Muscle of back (tissue), 13 donors: Measurements from ENCODE around the gene PIF1. TPM values are rescaled to one million over a fixed set of nuclear protein-coding genes. Genes with fewer than 3 reads are reported as not detected.

Experiments
- DNase-seq, 3 donors: peaks; one replicate each; pipeline versions ENCODE4 v3.0.0 to v3.0.0-alpha.2; 2013
- long read RNA-seq, 9 donors: transcript quantifications; one replicate each; lab custom pipeline, GENCODE V29; 2026
- polyA plus RNA-seq, 10 donors: library from polyadenylated mRNA; unstranded; fragments of 120-200 nt; gene quantifications; one replicate each; pipeline ENCODE4 v1.2.1, GENCODE V29; 2013; ENCODE audit not compliant: insufficient read length in 10 of 10

The PIF1 gene, protein sequence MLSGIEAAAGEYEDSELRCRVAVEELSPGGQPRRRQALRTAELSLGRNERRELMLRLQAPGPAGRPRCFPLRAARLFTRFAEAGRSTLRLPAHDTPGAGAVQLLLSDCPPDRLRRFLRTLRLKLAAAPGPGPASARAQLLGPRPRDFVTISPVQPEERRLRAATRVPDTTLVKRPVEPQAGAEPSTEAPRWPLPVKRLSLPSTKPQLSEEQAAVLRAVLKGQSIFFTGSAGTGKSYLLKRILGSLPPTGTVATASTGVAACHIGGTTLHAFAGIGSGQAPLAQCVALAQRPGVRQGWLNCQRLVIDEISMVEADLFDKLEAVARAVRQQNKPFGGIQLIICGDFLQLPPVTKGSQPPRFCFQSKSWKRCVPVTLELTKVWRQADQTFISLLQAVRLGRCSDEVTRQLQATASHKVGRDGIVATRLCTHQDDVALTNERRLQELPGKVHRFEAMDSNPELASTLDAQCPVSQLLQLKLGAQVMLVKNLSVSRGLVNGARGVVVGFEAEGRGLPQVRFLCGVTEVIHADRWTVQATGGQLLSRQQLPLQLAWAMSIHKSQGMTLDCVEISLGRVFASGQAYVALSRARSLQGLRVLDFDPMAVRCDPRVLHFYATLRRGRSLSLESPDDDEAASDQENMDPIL
- 10 to 100 TPM in 1 of 10 donors, 1 to 10 TPM in 9; 3.6 to 11.0 (median 6.1) TPM for polyA plus RNA-seq
- long read RNA-seq, donor 1 = 0 reads
- long read RNA-seq, donor 2 = 0 reads
- long read RNA-seq, donor 3 = 0 reads
- long read RNA-seq, donor 4 = 0 reads
- long read RNA-seq, donor 5 = 0 reads
- long read RNA-seq, donor 6 = 0 reads
- long read RNA-seq, donor 7, partial matches to known transcripts = 0 of 1 reads
- long read RNA-seq, donor 7, other reads (novel, unspliced or antisense) = 0 of 1 reads
- long read RNA-seq, donor 8 = 0 reads
- long read RNA-seq, donor 9 = 0 reads

DNA sequence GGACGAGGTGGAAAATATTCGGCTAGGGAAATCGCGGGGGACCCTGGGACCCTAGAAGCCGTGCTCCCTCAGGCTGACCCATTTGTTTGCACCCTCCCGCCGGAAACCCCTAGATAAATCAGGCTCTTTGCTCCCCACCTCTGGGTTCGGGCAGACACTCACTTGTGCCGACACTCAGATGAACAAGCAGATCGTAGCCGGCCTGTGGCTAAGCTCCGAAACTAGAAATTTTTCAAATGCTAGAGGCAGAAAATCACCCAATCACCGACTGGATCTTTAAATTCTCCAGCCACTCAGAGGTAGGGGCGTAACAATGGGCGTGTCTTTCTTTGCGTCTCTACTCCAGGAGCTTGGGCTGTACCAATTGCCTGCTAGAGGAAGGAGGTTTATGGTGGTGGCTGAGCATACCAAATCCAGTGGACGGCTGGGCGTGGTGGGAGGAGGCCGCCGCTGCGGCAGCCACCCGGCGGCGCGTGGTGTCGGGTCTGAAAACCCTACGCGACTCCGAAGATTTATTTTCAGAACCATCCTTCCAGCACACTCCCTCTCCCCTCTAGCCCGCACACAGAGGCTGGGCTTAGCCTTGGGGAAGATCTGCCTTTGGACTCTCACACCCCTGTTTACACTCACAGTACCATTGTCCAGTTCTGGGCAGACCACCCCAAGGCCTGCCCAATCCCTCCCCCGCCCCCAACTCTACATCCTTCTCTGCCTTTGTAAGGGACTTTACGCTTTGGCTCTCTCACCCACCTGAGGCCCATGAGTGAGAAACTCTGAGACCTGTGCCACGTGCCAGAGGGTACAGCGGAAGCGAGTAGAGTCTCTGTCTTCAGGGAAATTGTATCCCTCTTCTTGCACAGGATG, at the start of gene PIF1:
PIF1 (minus strand) TSS at position 217 of the 864 bp plus-strand sequence. CDS start 1,312 bp downstream, outside the sequence.
- peak; percentile 96 to 99 (median 99) for DNase-seq

DNA sequence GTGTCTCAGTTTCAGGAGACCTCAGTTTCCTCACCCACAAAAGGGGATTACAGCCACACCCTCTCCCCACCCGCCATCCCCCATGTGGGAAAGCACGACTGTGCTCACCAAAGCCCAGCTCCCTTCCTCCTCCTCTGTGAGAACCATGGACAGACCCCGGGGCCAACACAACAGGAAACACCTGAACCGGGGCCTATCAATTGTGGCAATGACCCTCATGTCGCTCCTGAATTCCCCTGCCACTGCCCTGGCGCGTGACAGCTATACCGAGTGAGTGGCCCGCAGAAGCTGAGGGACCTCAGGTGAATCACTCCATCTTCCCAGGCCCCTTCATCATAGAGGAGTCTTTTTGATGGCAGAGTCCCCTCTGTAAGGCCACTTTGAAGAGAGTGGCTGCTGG, 44.9 kb upstream of the PIF1 start:
- no peak for DNase-seq

DNA sequence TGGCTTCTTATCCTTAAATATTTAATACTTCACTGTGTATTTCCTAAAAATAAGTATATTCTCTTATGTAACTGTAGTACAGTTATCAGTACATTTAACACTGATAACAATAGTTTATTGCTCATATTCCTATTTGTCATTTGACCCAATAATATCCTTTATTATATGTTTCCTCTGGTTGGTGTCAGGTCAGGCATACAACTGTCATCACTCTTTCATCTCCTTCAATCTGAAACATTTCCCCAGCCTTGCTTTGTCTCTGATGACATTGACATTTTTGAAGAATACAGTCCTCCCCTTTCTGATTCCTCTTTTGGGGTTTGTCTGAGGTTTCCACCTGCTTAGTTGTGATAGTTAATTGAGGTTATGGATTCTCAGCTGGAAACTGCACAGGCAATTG, 44.1 kb upstream of the PIF1 start:
- DNase-seq = no peak

DNA sequence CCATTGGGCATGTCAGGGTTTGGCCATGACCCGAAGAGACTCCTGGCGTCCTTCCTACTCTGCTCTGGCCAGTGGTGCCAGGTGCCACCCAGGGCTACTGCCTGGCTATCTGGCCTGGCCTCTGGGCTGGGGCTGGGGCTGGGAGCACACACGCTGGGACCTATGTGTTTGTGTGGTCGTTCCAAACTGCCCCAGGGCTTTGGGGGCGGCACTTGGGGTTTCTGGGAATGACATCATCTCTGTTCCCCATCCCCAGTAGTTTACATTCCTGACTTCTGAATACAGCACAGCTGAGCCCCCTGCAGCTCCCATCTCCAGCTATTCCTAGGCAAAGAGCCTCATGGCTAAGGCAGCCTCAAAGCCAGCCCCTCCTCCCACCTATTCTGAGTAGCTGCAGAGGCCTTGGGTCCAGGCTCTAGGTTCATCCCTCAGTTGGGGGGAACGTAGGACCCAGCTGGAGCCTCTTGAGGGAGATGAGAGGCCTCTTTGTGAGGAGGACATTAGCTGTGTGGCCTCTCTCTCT, 40.6 kb upstream of the PIF1 start:
- peak in 2 of 3 donors; percentile 32 to 76 for DNase-seq

DNA sequence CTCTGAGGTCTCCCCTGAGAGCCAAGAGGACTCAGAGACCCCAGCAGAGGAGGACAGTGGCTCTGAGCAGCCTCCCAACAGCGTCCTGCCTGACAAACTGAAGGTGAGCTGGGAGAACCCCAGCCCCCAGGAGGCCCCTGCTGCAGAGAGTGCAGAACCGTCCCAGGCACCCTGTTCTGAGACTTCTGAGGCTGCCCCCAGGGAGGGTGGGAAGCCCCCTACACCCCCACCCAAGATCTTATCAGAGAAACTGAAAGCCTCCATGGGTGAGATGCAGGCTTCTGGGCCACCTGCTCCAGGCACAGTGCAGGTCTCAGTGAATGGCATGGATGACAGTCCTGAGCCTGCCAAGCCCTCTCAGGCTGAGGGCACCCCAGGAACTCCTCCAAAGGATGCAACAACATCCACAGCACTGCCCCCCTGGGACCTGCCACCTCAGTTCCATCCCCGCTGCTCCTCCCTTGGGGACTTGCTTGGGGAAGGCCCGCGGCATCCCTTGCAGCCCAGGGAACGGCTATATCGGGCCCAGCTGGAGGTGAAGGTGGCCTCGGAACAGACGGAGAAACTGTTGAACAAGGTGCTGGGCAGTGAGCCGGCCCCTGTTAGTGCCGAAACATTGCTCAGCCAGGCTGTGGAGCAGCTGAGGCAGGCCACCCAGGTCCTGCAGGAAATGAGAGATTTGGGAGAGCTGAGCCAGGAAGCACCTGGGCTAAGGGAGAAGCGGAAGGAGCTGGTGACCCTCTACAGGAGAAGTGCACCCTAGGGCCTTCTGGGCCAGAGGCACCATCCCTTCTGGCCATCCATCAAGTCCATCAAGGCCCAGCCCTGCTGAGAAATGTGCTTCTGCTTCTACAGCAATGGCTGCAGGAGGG, 39.9 kb upstream of the PIF1 start:
- no peak for DNase-seq

DNA sequence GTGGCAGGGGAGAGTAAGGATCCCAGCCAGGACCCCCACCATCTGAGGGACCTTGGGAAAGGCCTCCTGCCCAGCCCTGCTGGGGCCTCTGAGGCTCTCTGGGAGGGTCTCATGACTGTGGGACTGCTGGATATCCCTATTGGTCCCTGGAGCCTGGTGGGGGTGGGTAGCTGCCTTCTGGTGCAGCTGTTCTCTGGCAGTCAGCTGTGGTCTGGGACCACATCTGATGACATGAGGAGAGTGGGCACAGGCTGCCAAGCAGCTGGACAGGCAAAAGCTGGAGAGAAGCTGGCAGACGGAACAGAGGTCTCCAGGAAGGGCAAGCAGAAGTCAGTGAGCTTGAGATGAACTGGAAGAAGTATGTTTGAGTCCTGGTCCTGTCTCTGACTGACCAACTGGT, 38.6 kb upstream of the PIF1 start:
- peak; percentile 57 to 77 (median 69) for DNase-seq

DNA sequence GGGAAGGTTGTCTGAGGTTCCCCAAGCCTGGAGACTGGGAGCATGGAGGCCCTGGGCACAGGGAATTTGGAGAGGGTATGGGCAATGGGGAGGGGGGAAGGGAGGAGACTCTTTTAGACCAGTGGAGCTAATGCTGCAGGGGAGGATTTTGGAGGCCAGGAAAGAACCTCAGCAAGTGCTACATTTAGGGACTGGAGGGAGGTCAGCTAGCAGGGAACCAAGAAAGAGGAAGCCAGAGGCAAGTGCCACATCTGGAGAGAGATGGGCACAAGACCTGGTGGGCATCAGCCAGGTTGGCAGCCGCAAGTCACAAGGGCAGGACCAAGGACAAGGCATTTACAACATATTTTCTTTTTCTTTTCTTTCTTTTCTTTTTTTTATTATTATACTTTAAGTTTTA, 37.0 kb upstream of the PIF1 start:
- DNase-seq = no peak

DNA sequence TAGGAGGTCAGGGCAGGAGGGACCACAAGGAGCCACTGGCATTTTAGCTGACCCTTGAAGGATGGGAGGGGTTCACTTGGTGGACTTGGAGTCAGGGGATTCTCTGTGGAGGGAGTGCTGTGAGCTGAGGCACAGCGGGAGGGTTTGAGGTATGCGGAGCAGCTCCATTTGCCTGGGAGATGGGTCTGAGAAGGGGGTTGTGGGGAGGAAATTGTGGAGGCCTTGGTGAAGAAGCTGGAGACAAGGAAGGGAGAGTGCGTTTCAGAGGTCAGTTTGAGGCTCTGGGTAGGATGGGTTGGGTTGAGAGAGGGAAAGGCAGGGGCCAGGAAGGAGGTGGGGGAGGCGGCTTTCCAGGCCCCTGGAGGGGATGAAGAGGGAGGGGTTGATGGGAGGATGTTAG, 36.5 kb upstream of the PIF1 start:
- DNase-seq = no peak

DNA sequence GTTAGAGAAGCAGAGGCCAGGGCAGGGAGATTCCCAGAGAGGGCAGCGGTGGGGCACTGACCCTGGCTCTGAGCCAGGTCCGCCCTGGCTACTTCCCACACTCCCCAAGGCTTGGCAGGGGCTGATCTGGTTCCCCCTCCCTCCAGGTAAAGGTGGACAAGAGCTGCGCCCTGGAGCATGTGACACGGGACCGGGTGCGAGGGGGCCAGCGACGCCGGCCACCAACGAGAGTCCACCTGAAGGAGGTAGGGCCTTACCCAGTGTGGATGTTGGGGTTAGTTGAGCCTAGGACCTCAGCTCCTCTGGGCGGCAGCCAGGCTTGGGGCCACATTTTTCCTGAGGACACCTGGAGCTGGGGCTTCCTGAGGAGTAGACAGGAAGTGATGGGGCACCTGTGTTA, 35.9 kb upstream of the PIF1 start:
- no peak for DNase-seq

DNA sequence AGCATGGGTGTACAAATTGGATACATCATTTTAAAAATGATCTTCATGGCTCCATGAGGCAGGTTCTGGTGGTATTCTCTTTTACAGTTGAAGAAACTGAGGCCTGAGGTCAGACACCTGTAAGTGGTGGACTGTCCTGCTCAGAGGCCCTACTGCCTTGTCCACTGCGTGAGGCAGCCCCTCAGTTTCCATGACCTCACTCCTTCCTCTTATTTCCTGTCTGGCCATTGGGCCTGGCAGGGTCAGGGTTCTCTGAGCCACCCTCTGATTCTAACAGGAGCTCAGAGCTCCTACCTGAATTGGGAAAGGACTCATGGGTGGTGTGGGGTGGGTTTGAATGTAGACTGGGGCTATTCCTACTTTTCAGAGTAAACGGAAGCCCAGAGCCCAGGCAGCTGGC, 33.8 kb upstream of the PIF1 start:
- no peak for DNase-seq

DNA sequence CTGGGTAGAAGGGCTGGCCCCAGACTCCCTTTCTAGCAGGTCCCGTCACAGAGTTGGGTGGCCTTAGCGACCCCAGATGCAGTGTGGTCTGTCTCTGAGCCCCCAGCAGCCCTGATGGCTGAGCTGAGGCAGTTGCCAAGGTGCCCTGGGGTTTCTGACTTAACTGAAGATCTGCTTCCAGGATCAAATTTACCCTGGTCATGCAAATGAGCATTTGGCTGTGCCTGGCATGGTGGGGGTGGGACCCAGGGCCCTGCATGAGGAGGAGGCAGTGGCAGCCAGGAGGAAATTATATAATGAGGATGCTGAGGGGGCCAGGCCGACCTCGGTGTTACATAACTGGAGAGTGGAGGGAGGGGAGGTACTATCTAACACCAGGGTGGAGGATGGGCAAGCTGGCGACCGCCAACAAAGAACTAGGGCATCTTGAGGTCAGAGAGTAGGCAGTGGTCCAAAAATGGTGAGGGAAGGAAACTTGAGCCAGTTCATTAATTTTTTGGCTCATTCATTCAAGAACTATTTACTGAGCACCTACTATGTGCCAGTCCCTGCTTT, 32.7 kb upstream of the PIF1 start:
- no peak for DNase-seq

DNA sequence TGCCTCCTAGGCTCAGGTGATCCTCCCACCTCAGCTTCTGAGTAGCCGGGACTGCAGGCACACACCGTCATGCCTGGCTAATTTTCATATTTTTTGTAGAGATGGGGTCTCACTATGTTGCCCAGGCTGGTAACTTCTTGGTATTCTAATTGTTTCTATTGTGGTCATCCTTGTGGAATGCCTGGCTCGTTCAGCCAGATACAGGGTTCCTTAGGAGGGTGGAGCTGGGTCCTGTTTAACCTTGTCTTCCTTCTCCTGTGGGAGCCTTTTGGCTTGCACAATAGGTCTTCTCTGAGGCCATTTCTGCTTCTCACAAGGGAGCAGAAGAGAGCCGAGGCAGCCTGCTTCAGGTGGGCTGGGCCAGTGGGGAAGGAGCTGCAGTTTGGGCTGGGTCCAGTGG, 32.0 kb upstream of the PIF1 start:
- no peak for DNase-seq

DNA sequence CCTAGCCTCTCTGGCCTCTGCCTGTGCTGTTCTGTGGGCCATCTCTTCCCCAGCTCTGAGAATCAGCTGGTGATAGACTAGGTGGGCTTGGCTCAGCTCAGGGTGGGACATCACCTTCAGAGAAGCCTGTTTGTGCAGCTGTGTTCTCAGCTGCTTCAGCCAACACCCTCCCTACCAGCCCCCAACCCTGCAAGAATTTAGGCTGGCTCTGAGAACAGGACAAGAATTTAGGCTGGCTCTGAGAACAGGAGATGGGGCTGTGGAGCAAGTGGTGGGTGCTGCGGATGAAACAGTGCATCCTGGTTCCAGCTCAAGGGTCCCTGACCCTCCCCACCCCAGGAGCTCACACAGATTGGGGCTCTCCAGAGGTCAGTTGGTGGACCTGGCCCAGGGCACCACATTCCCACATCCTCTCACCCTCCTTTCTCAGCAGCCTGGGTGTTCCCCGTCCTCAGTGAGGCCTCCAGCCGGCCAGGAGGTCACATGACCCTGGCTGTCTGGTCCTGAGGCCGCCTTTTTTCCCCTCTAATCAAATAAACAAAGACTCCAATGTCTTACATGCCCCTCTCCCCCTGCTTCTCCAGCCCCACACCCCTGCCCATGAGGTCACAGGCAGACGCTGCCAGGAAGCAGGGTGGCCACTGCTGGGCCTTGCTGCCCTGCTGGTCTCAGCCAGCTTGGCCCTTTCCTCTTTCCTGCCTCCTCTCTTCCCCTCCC, 31.1 kb upstream of the PIF1 start:
- DNase-seq = peak in 2 of 3 donors; percentile 48 to 72

DNA sequence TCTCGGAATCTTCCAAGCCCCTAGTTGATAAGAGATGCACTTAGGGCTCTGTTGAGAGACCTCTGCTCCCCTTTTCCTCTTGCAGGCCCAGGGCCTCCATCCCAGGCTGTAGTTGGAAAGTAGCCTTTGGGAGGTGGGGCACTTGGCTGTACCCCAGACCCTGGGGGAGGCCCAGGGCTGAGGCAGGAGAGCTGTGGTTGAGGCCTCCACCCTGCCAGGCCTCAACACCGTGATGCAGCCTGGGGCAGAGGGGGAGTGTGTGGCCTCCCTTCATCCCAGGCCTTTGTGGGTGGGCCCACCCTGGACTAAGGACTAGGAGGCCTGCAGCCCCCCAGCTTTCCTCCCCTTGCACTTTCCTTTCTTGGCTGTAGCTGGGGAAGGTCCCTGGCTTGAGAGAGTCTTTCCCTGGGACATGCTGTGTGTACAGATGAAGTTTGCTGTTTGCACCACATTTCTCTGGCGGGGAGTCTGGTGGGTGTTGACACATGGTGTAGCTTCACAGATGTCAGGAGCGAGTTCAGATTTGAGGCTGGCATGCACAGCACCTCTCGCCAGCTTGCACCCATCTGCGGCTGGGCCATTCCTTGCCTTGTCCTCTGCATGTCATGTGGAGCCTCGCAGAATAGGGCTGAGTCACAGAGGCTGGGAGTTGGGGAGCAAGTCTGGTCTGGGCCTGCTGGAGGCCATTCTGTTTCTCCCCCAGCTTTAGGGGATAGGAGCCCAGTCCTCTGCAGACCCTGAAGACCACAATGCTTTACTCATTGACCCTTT, 29.9 kb upstream of the PIF1 start:
- no peak for DNase-seq

DNA sequence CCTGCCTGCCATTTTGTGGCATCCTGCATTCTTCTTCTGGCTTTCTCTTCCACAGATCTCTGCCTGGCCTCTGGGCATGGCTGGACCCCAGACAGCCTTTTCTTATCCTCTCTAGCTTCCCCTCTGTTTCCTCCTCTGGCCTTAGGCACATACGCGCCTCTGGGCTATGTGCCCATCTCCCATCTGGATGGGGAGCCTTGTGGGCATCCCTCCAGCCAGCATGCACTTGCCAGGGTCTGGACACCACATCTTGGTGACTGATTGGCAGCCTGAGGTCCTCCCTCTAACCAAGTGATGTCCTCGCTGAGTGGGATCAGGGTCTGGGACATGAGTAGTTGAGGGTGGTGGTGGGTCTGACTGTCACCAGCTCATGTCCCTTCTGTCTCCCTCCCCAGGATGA, 29.1 kb upstream of the PIF1 start:
- DNase-seq = peak in 1 of 3 donors; percentile 8

DNA sequence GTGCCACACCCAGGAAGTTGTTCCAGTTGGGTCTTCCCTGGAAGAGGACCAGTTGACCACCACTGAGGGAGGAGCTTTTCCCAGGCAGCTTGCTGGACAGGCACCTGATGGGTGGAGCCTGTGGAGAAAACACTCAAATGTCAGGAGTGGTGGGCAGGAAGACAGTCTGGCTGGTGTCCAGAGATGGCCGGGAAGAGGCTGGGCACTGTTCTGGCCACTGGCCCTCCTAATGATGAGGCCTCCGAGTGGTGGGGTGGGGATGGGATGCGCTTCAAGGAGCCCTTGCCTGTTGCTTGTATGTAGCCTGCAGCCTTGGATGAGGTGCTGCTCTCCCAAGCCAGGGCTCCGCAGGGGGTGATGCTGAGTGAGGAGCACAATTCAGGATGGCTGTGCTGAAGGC, 28.6 kb upstream of the PIF1 start:
- peak in 1 of 3 donors; percentile 11 for DNase-seq

DNA sequence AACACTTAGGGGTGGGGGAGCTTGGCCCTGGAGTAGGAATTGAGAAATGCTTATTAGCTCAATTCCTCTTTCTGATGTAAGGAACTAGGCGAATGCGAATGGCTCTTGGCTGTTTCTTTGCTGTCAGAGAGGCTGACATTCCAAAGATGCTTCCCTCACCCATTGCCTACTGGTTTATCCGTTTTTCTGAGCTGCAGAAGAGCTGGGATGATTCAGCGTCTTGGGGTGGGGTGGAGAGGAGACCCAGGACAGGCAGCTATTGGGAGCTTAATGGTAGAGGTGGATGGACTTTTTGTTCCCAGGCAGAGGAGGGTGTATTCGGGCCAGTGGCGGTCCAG, 26.0 kb upstream of the PIF1 start:
- peak in 1 of 3 donors; percentile 72 for DNase-seq

DNA sequence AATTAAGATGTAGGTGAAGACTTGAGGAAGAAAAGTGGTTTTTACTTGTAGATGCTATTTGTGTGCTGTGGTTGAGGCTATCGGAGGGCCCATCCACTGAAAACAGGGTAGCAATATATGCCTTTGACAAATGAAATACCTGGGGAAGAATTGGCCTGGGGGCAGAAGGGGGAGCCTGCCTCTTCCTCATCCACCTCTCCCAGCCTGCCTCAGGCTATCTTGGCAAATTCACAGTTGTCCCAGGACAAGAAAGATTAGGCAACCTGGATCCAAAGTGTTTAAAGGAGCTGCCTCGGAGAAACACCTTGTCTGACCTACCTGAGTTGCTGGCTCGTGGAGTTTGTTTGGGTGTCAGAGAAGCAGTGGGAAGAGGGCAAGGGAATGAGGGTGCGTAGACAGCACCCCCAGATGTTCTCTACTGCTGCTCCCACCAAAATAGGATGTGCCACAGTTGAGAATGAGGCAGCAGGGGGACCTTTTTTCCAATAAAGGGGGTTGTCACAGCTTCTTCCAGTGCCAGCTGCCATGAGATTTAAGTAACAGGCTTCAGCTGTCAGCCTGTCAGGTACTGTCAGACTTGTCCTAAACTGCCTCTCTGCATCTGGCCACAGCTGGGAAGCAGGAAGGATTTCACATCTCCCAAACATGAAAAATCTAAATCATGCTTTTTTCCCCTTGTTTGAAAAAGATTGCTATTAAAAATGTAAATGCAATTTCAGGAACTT, 25.5 kb upstream of the PIF1 start:
- DNase-seq = no peak
